ENCODE results near the gene SPATA32. TPM values are rescaled to one million over a fixed set of nuclear protein-coding genes. Genes with fewer than 3 reads are reported as not detected.
A peak's percentile ranks its signal among the peaks of the same experiment; 100 is the strongest.

Gene SPATA32
- total RNA-seq, 5 donors from 2014 or later (not counting 1 experiment from before 2014, with no cell fraction given), result 0.37 to 0.55 (median 0.42) TPM; not detected in 1

- H3K36me3 ChIP-seq (ENCODE audit: control insufficient read depth in 2 of 2, extremely low read depth in 1 of 2, insufficient read depth in 1 of 2, low read length in 1 of 2), result peaks cover 4 to 26% of the 10 kb centered on the region in 2 donors
- no peak for ATAC-seq (replicated peaks in 1 of 4)
- H3K27me3 Mint-ChIP-seq, result no peaks in the 10 kb centered on the region
- peak overlapping the region in 2 of 3 donors; percentile 31 to 39 for H3K4me3 Mint-ChIP-seq
- H3K9me3 Mint-ChIP-seq, result no peaks in the 10 kb centered on the region
- H3K4me1 ChIP-seq (ENCODE audit: control insufficient read depth in 1 of 2, extremely low read depth in 1 of 2, insufficient read depth in 2 of 2, low read length in 2 of 2), result peaks cover 23 to 79% of the 10 kb centered on the region in 2 experiments
- H3K9me3 ChIP-seq, result no peaks in the 10 kb centered on the region
- ChIA-PET POLR2A (no interaction called here), CTCF (interaction anchor here in 1 of 2 donors (1.3 kb wide), 1 partner anchor 9 kb away, joined by 4 read pairs; the partner anchor contains the start of gene MAP3K14)
- DNase-seq, result no peak
- peaks cover 18% of the 10 kb centered on the region for H3K36me3 Mint-ChIP-seq
- WGBS (ENCODE audit: insufficient coverage), result 50% methylated on average over 1 of the region's 6 CpGs
- H3K27ac ChIP-seq (ENCODE audit: low read length), result peak overlapping the region; percentile 28
- no peaks in the 10 kb centered on the region for H3K27me3 ChIP-seq (replicated peaks in 1 of 2; ENCODE audit: control insufficient read depth in 2 of 2, extremely low read depth in 1 of 2, insufficient read depth in 2 of 2, low read length in 1 of 2)
- peaks cover 74 to 83% (median 82%) of the 10 kb centered on the region in 3 donors for H3K4me1 Mint-ChIP-seq
- H3K27ac Mint-ChIP-seq, result peak overlapping the region; percentile 89 to 91
- H3K4me3 ChIP-seq (ENCODE audit: control insufficient read depth in 1 of 2, extremely low read depth in 1 of 2, low read length in 1 of 2), result no peak overlapping the region
Observed at GRCh38 chr17:45308016-45308365, 46.1 kb upstream of the SPATA32 start.

GRCh38 chr17:45307290-45308015, 45.6 kb upstream of the SPATA32 start:
- ChIA-PET CTCF (interaction anchor here in 1 of 2 donors (1.3 kb wide), 1 partner anchor 10 kb away, joined by 4 read pairs; the partner anchor contains the start of gene MAP3K14), POLR2A (no interaction called here)
- H3K27ac Mint-ChIP-seq, result peak overlapping the region; percentile 89 to 91
- H3K4me1 Mint-ChIP-seq, result peaks cover 74 to 83% (median 82%) of the 10 kb centered on the region in 3 donors
- ATAC-seq (replicated peaks in 1 of 4), result peak; percentile 43 to 62 (median 44)
- Histone ChIP-seq H3K4me3 (ENCODE audit: control insufficient read depth in 1 of 2, extremely low read depth in 1 of 2, low read length in 1 of 2) (no peak overlapping the region), H3K27ac (ENCODE audit: low read length) (peak overlapping the region; percentile 28), H3K4me1 (ENCODE audit: control insufficient read depth in 1 of 2, extremely low read depth in 1 of 2, insufficient read depth in 2 of 2, low read length in 2 of 2) (peaks cover 18 to 79% of the 10 kb centered on the region in 2 experiments), H3K27me3 (replicated peaks in 1 of 2; ENCODE audit: control insufficient read depth in 2 of 2, extremely low read depth in 1 of 2, insufficient read depth in 2 of 2, low read length in 1 of 2) (no peaks in the 10 kb centered on the region), H3K36me3 (ENCODE audit: control insufficient read depth in 2 of 2, extremely low read depth in 1 of 2, insufficient read depth in 1 of 2, low read length in 1 of 2) (peaks cover 4 to 26% of the 10 kb centered on the region in 2 donors), H3K9me3 (no peaks in the 10 kb centered on the region)
- H3K4me3 Mint-ChIP-seq, result peak overlapping the region; percentile 39 to 53 (median 45)
- H3K36me3 Mint-ChIP-seq, result peaks cover 18% of the 10 kb centered on the region
- H3K27me3 Mint-ChIP-seq, result no peaks in the 10 kb centered on the region
- WGBS (ENCODE audit: insufficient coverage), result 60% methylated on average over 3 of the region's 9 CpGs
- H3K9me3 Mint-ChIP-seq, result no peaks in the 10 kb centered on the region
- DNase-seq, result peak in 13 of 35 experiments; percentile 22 to 56 (median 30)

- H3K4me1 Mint-ChIP-seq, result peaks cover 66 to 81% (median 80%) of the 10 kb centered on the region in 3 donors
- WGBS (ENCODE audit: insufficient coverage), result no CpG with 5 or more reads among the region's 5 CpGs
- no peak overlapping the region for H3K27ac ChIP-seq (ENCODE audit: low read length)
Observed at GRCh38 chr17:45306623-45307022, 44.7 kb upstream of the SPATA32 start.

GRCh38 chr17:45306094-45306493, 44.2 kb upstream of the SPATA32 start:
- no peaks in the 10 kb centered on the region for H3K9me3 ChIP-seq
- Mint-ChIP-seq H3K36me3 (peaks cover 18% of the 10 kb centered on the region), H3K27me3 (no peaks in the 10 kb centered on the region), H3K4me3 (no peak overlapping the region), H3K9me3 (no peaks in the 10 kb centered on the region), H3K27ac (peak overlapping the region; percentile 39 to 72), H3K4me1 (peaks cover 66 to 80% (median 76%) of the 10 kb centered on the region in 3 donors)
- H3K4me1 ChIP-seq (ENCODE audit: control insufficient read depth in 1 of 2, extremely low read depth in 1 of 2, insufficient read depth in 2 of 2, low read length in 2 of 2), result peaks cover 9 to 73% of the 10 kb centered on the region in 2 experiments
- ChIA-PET CTCF (interaction anchor here in 1 of 2 donors (1.6 kb wide), 1 partner anchor 12 kb away, joined by 5 read pairs; no protein-coding TSS in a partner anchor), POLR2A (interaction anchor here in 1 of 2 donors (0.5 kb wide), 1 partner anchor 338 kb away, joined by 3 read pairs; the partner anchor contains the start of gene C1QL1)
- ATAC-seq (replicated peaks in 1 of 4), result no peak
- peaks cover 4 to 28% of the 10 kb centered on the region in 2 donors for H3K36me3 ChIP-seq (ENCODE audit: control insufficient read depth in 2 of 2, extremely low read depth in 1 of 2, insufficient read depth in 1 of 2, low read length in 1 of 2)
- no peak overlapping the region for H3K27ac ChIP-seq (ENCODE audit: low read length)
- no peak overlapping the region for H3K4me3 ChIP-seq (ENCODE audit: control insufficient read depth in 1 of 2, extremely low read depth in 1 of 2, low read length in 1 of 2)
- no CpG with 5 or more reads among the region's 4 CpGs for WGBS (ENCODE audit: insufficient coverage)
- H3K27me3 ChIP-seq (replicated peaks in 1 of 2; ENCODE audit: control insufficient read depth in 2 of 2, extremely low read depth in 1 of 2, insufficient read depth in 2 of 2, low read length in 1 of 2), result no peaks in the 10 kb centered on the region
- DNase-seq, result no peak

More at GRCh38 chr17:45306623-45307022, 44.7 kb upstream of the SPATA32 start:
- ChIA-PET POLR2A (no interaction called here), CTCF (interaction anchor here in 1 of 2 donors (1.6 kb wide), 1 partner anchor 11 kb away, joined by 5 read pairs; no protein-coding TSS in a partner anchor)
- ATAC-seq (replicated peaks in 1 of 4), result no peak
- DNase-seq, result no peak
- no peaks in the 10 kb centered on the region for H3K27me3 Mint-ChIP-seq
- peaks cover 14 to 77% of the 10 kb centered on the region in 2 experiments for H3K4me1 ChIP-seq (ENCODE audit: control insufficient read depth in 1 of 2, extremely low read depth in 1 of 2, insufficient read depth in 2 of 2, low read length in 2 of 2)
- H3K36me3 ChIP-seq (ENCODE audit: control insufficient read depth in 2 of 2, extremely low read depth in 1 of 2, insufficient read depth in 1 of 2, low read length in 1 of 2), result peaks cover 4 to 28% of the 10 kb centered on the region in 2 donors
- H3K4me3 Mint-ChIP-seq, result no peak overlapping the region
- H3K9me3 ChIP-seq, result no peaks in the 10 kb centered on the region
- H3K36me3 Mint-ChIP-seq, result peaks cover 18% of the 10 kb centered on the region
- no peak overlapping the region for H3K4me3 ChIP-seq (ENCODE audit: control insufficient read depth in 1 of 2, extremely low read depth in 1 of 2, low read length in 1 of 2)
- H3K27ac Mint-ChIP-seq, result peak overlapping the region; percentile 39 to 72
- H3K9me3 Mint-ChIP-seq, result no peaks in the 10 kb centered on the region
- no peaks in the 10 kb centered on the region for H3K27me3 ChIP-seq (replicated peaks in 1 of 2; ENCODE audit: control insufficient read depth in 2 of 2, extremely low read depth in 1 of 2, insufficient read depth in 2 of 2, low read length in 1 of 2)

- DNase-seq (no peak), ATAC-seq (replicated peaks in 1 of 4) (no peak)
- Histone ChIP-seq H3K36me3 (ENCODE audit: control insufficient read depth in 2 of 2, extremely low read depth in 1 of 2, insufficient read depth in 1 of 2, low read length in 1 of 2) (peaks cover 4 to 28% of the 10 kb centered on the region in 2 donors), H3K4me1 (ENCODE audit: control insufficient read depth in 1 of 2, extremely low read depth in 1 of 2, insufficient read depth in 2 of 2, low read length in 2 of 2) (peaks cover 5 to 73% of the 10 kb centered on the region in 2 experiments), H3K27ac (ENCODE audit: low read length) (no peak overlapping the region), H3K4me3 (ENCODE audit: control insufficient read depth in 1 of 2, extremely low read depth in 1 of 2, low read length in 1 of 2) (no peak overlapping the region), H3K27me3 (replicated peaks in 1 of 2; ENCODE audit: control insufficient read depth in 2 of 2, extremely low read depth in 1 of 2, insufficient read depth in 2 of 2, low read length in 1 of 2) (no peaks in the 10 kb centered on the region), H3K9me3 (no peaks in the 10 kb centered on the region)
- Mint-ChIP-seq H3K27me3 (no peaks in the 10 kb centered on the region), H3K27ac (peak overlapping the region; percentile 39 to 71), H3K36me3 (peaks cover 16% of the 10 kb centered on the region), H3K9me3 (no peaks in the 10 kb centered on the region), H3K4me3 (no peak overlapping the region), H3K4me1 (peaks cover 66 to 78% (median 76%) of the 10 kb centered on the region in 3 donors)
- POLR2A ChIA-PET, result interaction anchor here in 1 of 2 donors (0.5 kb wide), 1 partner anchor 338 kb away, joined by 3 read pairs; the partner anchor contains the start of gene C1QL1
- CTCF ChIA-PET, result interaction anchor here in 1 of 2 donors (1.6 kb wide), 1 partner anchor 12 kb away, joined by 5 read pairs; no protein-coding TSS in a partner anchor
- WGBS (ENCODE audit: insufficient coverage), result 67% methylated on average over 2 of the region's 3 CpGs
Observed at GRCh38 chr17:45305530-45306087, 43.7 kb upstream of the SPATA32 start.

GRCh38 chr17:45302649-45303173, 40.8 kb upstream of the SPATA32 start:
- Histone ChIP-seq H3K4me3 (ENCODE audit: control insufficient read depth in 1 of 2, extremely low read depth in 1 of 2, low read length in 1 of 2) (no peak overlapping the region), H3K4me1 (ENCODE audit: control insufficient read depth in 1 of 2, extremely low read depth in 1 of 2, insufficient read depth in 2 of 2, low read length in 2 of 2) (peaks cover 0 to 67% of the 10 kb centered on the region in 2 experiments), H3K9me3 (no peaks in the 10 kb centered on the region), H3K27me3 (replicated peaks in 1 of 2; ENCODE audit: control insufficient read depth in 2 of 2, extremely low read depth in 1 of 2, insufficient read depth in 2 of 2, low read length in 1 of 2) (no peaks in the 10 kb centered on the region), H3K36me3 (ENCODE audit: control insufficient read depth in 2 of 2, extremely low read depth in 1 of 2, insufficient read depth in 1 of 2, low read length in 1 of 2) (peaks cover 0 to 18% of the 10 kb centered on the region in 2 donors), H3K27ac (ENCODE audit: low read length) (peak overlapping the region; percentile 16)
- H3K36me3 Mint-ChIP-seq, result peaks cover 18% of the 10 kb centered on the region
- no peaks in the 10 kb centered on the region for H3K27me3 Mint-ChIP-seq
- POLR2A ChIA-PET, result no interaction called here
- 34% methylated on average over 7 of the region's 10 CpGs for WGBS (ENCODE audit: insufficient coverage)
- CTCF ChIA-PET, result interaction anchor here in 1 of 2 donors (0.9 to 2.0 kb wide), 3 partner anchors 10 to 81 kb away, joined by 3 to 6 read pairs (median 4); no protein-coding TSS in a partner anchor
- ATAC-seq (replicated peaks in 1 of 4) (peak; percentile 48 to 59 (median 52)), DNase-seq (peak in 4 of 35 experiments; percentile 9 to 34 (median 20))
- H3K9me3 Mint-ChIP-seq, result no peaks in the 10 kb centered on the region
- peaks cover 71 to 82% (median 76%) of the 10 kb centered on the region in 3 donors for H3K4me1 Mint-ChIP-seq
- H3K27ac Mint-ChIP-seq, result peak overlapping the region; percentile 86 to 89
- peak overlapping the region in 2 of 3 donors; percentile 31 to 36 for H3K4me3 Mint-ChIP-seq

Data from T-cell (primary cell).